T-helper 22 cell (primary cell): Measurements from ENCODE around the gene DCLK1.

Experiments
- DNase-seq: peaks from one replicate; pipeline ENCODE4 v3.0.0-alpha.2; 2020; ENCODE audit warnings: low read depth

DCLK1 gene

GRCh38 chr13:35826626-35827254 is 304.4 kb downstream of the DCLK1 start:
- no peak for DNase-seq

GRCh38 chr13:35824825-35825224 is 306.4 kb downstream of the DCLK1 start:
- no peak for DNase-seq

- no peak for DNase-seq
Observed at GRCh38 chr13:35824395-35824794, 306.8 kb downstream of the DCLK1 start.

GRCh38 chr13:35822666-35823065 is 308.5 kb downstream of the DCLK1 start:
- no peak for DNase-seq

GRCh38 chr13:35818633-35819067 is 312.5 kb downstream of the DCLK1 start:
- no peak for DNase-seq

GRCh38 chr13:35817642-35818607 is 313.3 kb downstream of the DCLK1 start:
- no peak for DNase-seq

- DNase-seq: no peak
Observed at GRCh38 chr13:35814605-35815011, 316.6 kb downstream of the DCLK1 start.

GRCh38 chr13:35812736-35813135 is 318.4 kb downstream of the DCLK1 start:
- DNase-seq: no peak

GRCh38 chr13:35810321-35810720 is 320.9 kb downstream of the DCLK1 start:
- DNase-seq: no peak

- DNase-seq: no peak
Observed at GRCh38 chr13:35808846-35809245, 322.3 kb downstream of the DCLK1 start.

- no peak for DNase-seq
Observed at GRCh38 chr13:35804901-35805300, 326.3 kb downstream of the DCLK1 start.

GRCh38 chr13:35797991-35798390 is 333.2 kb downstream of the DCLK1 start:
- no peak for DNase-seq

- no peak for DNase-seq
Observed at GRCh38 chr13:35797244-35797643, 333.9 kb downstream of the DCLK1 start.

- DNase-seq: no peak
Observed at GRCh38 chr13:35796623-35797022, 334.6 kb downstream of the DCLK1 start.

GRCh38 chr13:35794734-35795389 is 336.3 kb downstream of the DCLK1 start:
- no peak for DNase-seq

- DNase-seq: no peak
Observed at GRCh38 chr13:35793823-35794222, 337.4 kb downstream of the DCLK1 start.

GRCh38 chr13:35792911-35793310 is 338.3 kb downstream of the DCLK1 start:
- no peak for DNase-seq

GRCh38 chr13:35792021-35792420 is 339.2 kb downstream of the DCLK1 start:
- DNase-seq: no peak

- DNase-seq: no peak
Observed at GRCh38 chr13:35791184-35791851, 339.9 kb downstream of the DCLK1 start.

- DNase-seq: no peak
Observed at GRCh38 chr13:35789335-35790165, 341.6 kb downstream of the DCLK1 start.

- no peak for DNase-seq
Observed at GRCh38 chr13:35787937-35788336, 343.2 kb downstream of the DCLK1 start.
